Inflammatory macrophage (primary cell): ENCODE data around the gene SH2D3A.
"Not testable (repeated sequence)": the region's sequence is repeated elsewhere in the genome, so short reads cannot be mapped to it uniquely, and the experiment has no call there.

ENCODE experiments used
- DNase-seq, 2 donors: peaks; one replicate each; pipeline ENCODE4 v3.0.0-alpha.2; 2020 to 2022

SH2D3A gene

DNA sequence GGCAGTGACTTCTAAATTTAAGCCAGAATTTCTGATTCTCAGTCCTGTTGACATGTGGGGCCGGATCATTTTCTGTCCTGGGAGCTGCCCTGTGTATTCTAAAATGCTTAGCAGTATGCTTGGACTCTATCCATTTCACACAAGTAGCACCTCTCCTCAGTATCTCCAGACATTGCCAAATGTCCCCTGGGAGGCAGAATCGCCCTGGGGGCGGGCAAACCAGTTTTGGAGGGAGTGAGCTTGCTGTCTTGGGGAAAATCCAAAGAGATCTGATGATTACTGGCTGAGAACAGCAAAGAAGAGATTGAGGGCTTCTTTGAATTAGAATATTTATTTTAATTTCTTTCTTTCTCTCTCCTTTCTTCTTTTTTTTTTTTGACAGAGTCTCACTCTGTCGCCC, 21.7 kb upstream of the SH2D3A start:
- DNase-seq = no peak

DNA sequence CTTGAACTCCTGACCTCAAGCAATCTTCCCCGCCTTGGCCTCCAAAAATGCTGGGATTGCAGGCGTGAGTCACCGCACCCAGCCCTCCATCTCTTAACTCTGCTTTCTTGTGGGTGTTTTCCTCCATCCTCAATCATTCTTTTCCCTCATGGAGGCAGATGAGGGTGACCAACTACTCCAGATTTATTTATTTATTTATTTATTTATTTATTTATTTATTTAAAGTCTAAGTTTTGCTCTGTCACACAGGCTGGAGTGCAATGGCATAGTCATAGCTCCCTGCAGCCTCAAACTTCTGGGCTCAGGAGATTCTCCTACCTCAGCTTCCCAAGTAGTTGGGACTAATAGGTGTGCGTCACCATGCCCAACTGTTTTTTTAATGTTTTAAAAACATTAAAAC, 20.2 kb upstream of the SH2D3A start:
- DNase-seq = no peak

DNA sequence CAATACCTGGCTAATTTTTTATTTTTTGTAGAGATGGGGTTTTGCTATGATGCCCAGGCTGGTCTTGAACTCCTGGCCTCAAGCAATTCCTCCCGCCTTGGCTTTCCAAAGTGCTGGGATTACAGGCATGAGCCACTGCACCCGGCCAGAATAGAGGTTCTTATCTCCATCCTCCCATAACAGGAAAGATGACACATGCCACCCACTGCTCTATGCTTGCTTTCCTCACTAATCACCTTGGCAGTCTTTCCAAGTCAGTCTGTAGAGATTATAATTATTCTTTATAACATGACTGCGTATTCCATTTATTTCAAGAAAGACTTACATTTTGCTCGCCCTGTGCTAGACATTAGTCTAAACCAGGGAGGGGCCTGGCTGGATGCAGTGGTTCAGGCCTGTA, 12.0 kb upstream of the SH2D3A start:
- no peak for DNase-seq

DNA sequence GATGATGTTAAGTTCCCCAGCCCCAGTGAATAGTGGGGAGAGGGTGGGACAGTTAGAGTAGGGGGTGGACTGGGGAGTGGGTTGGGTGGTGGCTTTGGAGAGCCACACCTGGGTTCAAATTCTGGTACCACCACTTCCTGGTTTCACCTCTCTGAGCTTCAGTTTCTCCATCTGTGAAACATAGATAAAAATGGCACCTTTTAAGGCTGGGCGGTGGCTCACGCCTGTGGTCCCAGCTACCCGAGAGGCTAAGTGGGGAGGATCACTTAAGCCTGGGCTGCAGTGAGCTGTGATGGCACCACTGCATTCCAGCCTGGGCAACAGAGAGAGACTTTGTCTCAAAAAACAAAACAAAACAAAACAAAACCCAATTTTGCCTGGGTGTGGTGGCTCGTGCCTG, 11.2 kb upstream of the SH2D3A start:
- no peak for DNase-seq

DNA sequence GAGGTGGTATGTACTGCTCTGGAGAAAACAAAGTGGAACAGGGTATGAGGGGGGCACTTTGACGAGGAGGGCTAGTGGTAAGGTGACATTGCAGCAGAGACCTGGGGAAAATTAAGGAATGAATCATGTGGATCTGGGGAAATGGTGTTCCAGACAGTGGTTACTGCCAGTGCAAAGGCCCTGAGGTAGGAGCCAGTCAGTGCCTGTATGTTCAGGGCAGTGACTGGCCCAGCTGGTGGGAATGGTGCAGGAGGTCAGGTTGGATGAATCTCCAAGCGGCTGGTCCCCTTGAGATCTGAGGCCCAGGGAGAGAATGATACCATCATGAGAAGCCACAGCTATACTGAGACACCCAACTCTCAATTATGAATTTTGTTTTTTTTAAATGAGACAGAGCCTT, 10.2 kb upstream of the SH2D3A start:
- DNase-seq = no peak

DNA sequence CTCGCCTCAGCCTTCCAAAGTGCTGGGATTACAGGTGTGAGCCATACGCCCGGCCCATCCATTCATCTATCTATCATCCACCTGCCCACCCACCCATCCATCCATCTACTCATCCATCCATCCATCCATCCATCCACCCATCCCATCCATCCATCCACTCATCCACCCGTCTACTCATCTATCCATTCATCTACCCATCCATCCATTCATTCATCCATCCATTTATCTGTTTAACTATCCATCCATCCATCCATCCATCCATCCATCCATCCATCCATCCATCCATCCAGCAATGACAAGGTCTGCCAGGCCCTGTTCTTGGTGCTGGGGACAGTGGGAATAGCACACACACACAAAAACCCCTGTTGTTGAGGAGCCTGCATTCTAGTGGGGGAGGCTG, 9.8 kb upstream of the SH2D3A start:
- no peak for DNase-seq

DNA sequence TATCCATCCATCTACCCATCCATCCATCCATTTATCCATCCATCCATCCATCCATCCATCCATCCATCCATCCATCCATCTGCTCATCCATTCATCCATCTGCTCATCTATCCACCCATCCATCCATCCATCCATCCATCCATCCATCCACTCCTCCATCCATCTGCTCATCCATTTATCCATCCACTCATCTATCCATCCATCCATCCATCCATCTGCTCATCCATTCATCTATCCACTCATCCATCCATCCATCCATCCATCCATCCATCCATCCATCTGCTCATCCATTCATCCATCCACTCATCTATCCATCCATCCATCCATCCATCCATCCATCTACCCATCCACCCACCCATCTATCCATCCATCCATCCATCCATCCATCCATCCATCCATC, 8.8 kb upstream of the SH2D3A start:
- DNase-seq = not testable (repeated sequence)

DNA sequence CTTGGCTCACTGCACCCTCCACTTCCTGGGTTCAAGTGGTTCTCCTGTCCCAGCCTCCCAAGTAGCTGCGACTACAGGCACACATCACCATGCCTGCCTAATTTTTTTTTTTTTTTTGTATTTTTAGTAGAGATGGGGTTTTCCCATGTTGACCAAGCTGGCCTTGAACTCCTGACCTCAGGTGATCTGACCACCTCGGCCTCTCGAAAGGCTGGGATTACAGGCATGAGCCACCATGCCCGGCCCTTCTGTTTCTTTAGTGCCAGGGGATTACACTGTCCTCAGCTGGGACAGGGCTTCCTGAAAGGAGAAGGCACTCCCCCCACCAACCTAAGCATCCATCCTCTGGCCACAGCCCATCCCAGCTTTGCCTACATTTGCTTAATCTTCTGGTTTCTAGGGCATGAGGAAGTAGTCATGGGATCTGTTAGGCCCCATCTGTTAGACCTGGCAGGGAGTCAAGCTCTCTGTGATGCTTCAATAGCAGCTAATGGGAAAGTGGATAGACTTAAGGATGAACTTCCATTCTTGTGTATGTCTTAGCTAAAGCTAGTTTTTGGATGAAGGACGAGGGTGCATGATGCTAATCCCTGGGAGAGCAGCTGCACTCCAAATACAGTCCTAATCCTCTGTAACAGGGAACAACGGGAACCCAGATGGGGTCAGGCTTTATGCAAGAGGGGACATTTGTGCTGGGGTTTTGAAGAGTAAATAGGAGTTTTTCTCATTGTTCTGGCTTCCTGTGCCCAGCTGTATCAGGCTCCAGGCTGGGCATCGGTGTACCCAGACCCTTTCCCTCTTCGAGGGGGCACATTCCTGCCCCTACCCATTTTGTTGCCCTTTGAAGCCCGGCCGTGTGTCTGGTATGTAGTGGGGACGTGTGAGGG, 7.8 kb upstream of the SH2D3A start:
- peak; percentile 85 to 86 for DNase-seq

DNA sequence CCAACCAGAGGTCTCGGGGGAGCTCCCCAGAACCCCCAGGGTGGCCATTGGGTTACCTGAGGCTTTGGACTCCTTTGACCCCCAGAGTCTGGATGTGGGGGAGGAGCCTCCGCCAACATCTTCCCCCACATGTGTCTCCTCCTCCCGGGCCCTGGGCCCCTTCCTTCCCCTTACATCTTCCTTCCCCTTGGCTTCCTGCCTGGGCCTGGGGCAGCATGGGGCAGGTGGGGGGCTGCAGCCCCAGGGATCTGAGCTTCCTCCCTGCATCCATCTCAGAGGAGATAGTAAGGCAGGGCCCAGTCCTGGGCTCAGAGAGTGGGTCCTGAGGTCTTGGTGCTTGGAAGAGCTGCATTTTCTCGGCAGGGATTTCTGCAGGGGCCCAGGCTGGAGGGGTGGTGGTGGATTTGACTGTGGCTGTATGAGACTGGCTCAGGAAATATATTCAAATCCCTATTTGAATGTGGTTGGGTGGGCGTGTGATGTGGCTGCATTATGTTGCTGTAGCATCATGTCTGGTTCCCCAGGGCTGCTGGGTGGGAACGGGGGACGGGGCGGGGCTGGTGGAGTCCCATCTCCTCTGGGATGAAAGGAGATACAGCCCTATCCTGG, 6.2 kb upstream of the SH2D3A start:
- peak; percentile 38 to 48 for DNase-seq

DNA sequence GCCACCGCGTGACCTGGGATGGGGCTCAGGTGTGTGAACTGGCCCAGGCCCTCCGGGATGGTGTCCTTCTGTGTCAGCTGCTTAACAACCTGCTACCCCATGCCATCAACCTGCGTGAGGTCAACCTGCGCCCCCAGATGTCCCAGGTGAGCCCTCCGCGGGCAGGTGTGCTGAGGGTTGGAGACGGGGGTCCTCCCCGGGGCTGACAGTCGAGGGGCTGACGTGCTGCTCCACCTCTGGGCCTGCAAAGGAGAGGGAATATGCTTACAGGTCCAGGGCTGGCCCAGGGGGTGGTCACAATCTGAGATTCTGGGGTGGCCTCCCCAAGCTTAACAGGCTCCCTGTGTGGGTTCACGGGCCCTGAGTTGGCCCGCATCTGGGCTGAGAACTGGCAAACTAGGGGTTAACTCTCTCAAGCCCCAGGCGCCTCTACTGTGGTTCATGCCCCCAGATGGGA, 5.7 kb upstream of the SH2D3A start:
- no peak for DNase-seq

DNA sequence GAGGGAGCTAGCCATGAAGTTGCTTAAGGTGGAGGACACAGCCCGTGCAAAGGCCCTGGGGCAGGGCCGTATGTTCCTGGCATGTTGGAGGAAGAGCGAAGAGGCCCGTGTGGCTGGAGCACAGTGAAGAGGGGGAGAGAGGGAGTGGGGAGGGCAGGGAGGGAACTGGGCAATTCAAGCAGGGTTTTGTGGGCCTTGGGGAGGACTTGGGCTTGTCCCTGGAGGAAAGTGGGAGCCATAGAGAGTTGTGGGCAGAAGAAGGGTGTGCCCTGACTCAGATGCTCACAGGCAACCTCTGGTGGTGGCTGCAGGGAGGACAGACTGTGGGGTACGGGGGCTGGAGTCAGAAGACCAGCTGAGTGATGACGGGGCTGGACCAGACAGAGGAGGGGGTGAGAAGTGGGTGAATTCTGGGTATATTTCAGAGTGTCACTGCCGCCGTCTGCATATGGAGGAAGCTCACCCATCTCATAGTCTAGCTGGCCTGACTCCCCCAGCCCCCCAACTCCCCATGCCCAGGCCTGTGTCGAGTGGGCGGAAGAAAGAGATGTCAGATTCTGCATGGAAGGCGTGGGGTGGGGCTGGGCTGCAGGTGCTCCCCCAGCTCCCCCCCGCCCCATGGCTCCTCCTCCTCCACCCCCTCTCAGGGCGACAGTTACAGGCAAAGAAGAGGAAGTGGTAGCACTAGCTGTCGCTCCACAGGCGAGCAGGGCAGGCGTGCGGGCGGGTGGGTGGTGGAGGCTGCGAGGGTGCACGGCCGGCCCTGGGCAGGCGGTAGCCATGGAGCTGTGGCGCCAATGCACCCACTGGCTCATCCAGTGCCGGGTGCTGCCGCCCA, 5.0 kb upstream of the SH2D3A start, which contains the start of gene VAV1:
VAV1 (plus strand) TSS at position 681 of the 838 bp plus-strand sequence; CDS start at position 781, 100 bp downstream.
- DNase-seq = peak; percentile 84 to 94

DNA sequence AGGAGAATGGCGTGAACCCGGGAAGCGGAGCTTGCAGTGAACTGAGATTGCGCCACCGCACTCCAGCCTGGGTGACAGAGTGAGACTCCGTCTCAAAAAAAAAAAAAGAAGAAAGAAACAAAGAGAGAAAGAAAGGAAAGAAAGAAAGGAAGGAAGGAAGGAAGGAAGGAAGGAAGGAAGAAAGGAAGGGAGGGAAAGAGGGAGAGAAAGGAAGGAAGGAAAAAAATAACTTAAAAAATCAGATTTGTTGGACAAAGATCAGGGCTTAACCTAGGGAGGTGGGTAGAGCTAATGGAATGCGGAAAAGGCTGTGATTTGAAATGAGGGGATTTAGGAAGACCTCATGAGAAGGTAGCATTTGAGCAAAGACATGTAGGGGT, 4.4 kb upstream of the SH2D3A start:
- not testable (repeated sequence) for DNase-seq

DNA sequence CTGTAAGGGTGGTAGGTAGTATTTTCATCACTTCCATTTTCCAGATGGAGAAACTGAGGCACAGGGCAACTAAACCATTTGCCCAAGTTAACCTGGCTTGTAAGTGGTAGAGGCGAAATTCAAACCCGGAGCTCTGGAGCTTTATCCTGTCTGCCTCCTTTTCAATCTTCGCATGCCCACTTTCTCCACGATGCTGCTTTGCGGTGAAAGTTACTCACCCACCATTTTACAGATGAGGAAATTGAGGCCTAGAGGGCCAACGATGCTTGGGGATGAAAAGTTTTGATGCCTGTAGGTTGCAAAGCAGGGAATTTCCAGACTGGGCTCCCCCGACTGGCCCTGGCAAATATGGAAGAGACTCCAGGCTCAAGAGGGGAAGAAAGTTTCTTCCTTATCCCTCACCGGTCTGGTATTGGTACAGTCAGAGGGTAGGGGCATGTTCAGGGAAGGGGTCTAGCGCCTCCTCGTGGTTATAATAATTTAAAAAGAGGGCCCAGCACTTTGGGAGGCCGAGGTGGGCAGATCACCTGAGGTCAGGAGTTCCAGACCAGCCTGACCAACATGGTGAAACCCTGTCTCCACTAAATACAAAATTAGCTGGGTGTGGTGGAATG, 1.9 kb upstream of the SH2D3A start:
- DNase-seq = peak; percentile 29 to 33

DNA sequence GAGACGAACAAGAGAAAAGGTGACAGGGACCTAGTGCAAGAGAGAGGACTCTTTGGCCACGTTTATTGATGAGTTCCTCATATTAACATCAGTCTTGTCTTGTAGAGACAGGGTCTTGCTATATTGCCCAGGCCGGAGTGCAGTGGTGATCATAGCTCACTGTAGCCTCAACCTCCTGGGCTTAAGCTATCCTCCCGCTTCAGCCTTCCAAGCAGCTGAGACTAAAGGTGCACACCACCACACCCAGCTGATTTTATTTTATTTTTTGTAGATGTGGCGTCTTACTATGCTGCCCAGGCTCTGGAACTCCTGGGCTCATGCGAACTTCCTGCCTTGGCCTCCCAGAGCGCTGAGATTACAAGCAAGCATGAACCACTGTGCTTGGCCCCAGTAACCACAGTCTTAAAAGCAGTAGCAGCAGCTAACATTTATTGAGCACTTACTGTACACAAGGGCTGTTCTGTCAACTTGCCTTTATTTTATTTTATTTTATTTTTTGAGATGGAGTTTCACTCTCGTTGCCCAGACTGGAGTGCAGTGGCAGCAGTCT, 1.1 kb upstream of the SH2D3A start:
- no peak for DNase-seq

DNA sequence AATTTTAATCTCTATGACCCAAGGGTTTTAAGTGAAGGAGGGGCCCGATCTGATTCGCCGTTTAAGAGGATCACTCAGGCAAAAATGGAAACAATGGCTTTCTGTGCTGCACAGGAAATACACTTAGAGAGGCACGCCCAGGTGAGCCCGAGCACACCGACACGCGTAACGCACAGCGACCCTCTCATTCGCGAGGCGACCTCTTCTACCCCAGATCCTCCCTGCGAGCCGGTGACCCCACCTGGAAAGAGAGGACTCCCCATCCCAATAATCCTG, 216 bp downstream of the SH2D3A start:
- no peak for DNase-seq

DNA sequence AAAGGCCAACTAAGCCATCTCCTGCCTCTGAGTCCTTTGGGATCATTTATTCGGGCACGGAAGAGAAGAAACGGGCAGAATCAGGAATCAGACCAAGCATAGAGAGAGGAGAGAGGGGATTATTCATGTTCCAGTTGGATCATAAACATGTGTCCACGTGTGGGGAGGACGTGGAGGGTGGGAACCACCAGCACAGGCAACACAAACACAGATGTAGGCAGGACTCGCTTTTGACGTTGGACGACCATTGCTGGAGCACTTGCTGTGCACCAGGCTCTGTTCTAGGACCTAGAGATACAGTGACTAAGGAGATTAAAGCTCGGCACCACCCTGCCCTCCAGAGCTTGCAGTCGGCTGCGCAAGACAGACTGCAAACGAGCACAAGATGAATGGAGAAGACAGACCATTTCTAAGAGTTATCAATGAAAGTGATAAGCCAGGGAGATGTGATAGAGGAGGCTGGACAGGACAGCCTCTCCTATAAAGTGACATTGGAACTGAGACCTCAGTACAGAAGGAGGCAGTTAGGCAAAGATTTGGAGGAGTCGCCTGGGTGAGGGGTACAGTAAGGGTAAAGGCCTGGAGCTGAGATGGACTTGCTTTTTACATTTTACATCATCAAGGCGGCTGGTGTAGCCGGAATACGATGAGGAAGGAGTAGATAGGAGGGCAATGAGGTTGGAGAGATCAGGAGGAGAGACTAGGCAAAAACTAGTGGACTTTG, 716 bp downstream of the SH2D3A start:
- no peak for DNase-seq

DNA sequence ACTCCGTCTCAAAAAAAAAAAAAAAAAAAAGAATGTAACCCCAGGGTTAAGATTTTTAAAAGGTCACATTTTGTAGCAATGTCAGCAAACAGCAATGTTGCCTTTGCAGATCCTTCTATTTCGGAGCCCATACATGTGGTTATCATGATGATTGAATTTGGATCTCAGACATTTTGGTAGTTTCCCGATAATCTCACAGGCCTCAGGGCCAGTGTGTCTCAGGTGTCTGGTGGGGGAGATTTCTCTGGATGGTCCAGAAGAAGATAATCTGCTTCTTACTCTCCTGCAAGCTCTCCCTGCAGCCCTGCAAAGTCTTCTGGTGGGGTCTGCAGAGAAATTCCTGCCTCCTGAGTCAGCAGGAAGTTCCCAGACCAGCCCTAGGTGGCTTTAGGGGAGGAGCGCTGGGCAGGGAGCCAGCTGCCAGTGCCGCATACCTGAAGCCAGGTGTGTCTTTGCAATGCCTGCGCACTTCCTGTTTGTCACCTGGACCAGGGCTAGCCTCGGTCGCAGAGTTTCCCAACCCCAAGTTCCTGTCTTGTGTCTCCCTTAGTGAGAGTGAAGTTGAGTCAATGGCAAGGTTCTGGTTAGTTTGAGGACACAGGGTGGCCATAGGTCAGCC, 1.4 kb downstream of the SH2D3A start:
- no peak for DNase-seq

DNA sequence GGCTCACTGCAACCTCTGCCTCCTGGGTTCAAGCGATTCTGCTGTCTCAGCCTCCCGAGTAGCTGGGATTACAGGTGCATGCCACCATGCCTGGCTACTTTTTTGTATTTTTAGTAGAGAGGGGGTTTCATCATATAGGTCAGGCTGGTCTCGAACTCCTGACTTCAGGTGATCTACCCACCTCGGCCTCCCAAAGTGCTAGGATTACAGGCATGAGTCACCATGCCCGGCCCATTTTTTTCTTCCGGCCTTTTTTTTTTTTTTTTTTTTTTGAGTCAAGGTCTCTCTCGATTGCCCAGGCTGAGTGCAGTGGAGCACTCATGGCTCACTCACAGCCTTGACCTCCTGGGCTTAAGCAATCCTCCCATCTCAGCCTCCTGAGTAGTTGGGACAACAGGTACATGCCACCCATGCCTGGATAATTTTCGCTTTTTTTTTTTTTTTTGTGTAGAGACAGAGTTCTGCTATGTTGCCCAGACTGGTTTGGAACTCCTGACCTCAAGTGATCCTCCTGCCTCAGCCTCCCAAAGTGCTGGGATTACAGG, 4.9 kb downstream of the SH2D3A start:
- DNase-seq = not testable (repeated sequence)

DNA sequence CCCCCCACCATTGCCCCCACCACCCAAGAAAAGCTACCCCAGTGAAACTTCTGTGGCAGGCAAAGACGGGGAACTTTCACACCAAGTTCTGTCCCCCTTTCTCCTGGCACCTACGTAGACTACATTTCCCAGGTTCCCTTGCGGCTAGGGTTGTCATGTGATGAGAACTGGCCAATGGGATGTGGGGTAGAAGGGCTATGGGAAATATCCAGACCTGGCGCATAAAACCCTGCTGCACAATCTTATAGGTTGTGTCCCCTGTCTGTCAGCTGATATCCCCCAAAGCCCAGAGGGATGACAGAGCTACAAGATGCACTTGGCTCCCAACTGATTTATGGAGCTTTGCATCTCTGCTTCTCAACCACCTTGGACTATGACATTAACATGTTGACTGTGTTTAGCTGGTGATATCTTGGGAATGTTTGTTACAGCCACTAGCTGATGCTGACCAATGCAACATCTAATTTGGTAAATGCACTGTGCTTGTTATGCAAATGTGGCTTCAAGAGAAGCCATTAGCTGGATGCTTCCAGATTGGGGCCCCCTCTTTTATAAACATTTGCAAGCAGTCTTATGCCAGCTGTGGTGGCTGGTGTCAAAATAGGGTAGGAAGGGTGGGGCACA, 6.1 kb downstream of the SH2D3A start:
- no peak for DNase-seq

DNA sequence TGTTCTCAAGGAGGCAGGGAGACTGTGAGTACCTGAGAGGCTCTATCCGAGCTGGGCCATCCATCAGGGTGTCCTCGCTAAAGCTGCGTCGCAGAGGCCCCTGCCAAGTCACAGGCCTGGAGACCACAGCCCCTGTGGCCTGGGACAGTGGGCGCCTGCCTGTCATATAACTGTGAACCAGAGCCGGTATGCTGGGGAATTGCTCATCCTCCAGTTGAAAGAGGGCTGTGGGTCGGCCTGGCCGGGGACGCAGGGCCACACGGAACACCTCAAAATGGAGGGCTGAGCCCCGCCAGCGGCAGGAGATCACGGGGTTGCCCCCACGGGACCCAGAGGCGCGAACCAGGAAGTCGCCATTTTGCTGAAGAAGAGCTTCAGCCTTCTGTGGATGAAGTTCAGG, 6.6 kb downstream of the SH2D3A start:
- DNase-seq = no peak
